HL-60 (cell line): Measurements from ENCODE around the gene FSTL5.

Experiments
- DNase-seq, 2 experiments: peaks; one replicate each; pipeline ENCODE4 v3.0.0-alpha.2; 2010 to 2020; ENCODE audit warnings: low read depth in 1 of 2, low spot score in 1 of 2
- H3K27ac ChIP-seq: fragments of 250-450 bp; sonication (Bioruptor Pico); replicated peaks from 2 replicates; pipeline ENCODE4 v1.5.1; 2020; ENCODE audit warnings: mild to moderate bottlenecking, moderate library complexity
- H3K27me3 ChIP-seq: fragments of 250-450 bp; sonication (Bioruptor Pico); 2 replicates; pipeline ENCODE4 v1.5.1; 2021; ENCODE audit warnings: mild to moderate bottlenecking, moderate library complexity; ENCODE audit not compliant: insufficient read depth, poor library complexity, severe bottlenecking
- H3K4me3 ChIP-seq: replicated peaks from 2 replicates; pipeline ENCODE4 v1.5.1; 2011; ENCODE audit warnings: mild to moderate bottlenecking, control low read depth, low read length; ENCODE audit not compliant: insufficient read depth
- CTCF ChIP-seq: IDR thresholded peaks from one replicate; pipeline ENCODE4 v1.5.1; 2011; ENCODE audit warnings: low read length, control low read depth, inconsistent platforms; ENCODE audit not compliant: insufficient read depth
- GABPA ChIP-seq: IDR thresholded peaks from 2 replicates; pipeline ENCODE4 v1.6.1; 2012; ENCODE audit warnings: low read depth
- POLR2AphosphoS5 ChIP-seq: IDR thresholded peaks from 2 replicates; pipeline ENCODE4 v1.6.1; 2012; ENCODE audit warnings: low read depth
- SPI1 ChIP-seq: IDR thresholded peaks from 2 replicates; pipeline ENCODE4 v1.6.1; 2012; ENCODE audit warnings: low read depth, mild to moderate bottlenecking, borderline replicate concordance
- TF ChIP-seq, protein P1 (sequence below): IDR thresholded peaks from 2 replicates; pipeline ENCODE4 v1.6.1; 2012; ENCODE audit warnings: low read depth; ENCODE audit not compliant: insufficient replicate concordance

Gene FSTL5

GRCh38 chr4:162116095-162116779, 47.6 kb downstream of the FSTL5 start:
- no peak for TF ChIP-seq POLR2AphosphoS5
- TF ChIP-seq GABPA, result no peak
- no peak for TF ChIP-seq SPI1
- TF ChIP-seq CTCF, result no peak
- TF ChIP-seq, protein P1, sequence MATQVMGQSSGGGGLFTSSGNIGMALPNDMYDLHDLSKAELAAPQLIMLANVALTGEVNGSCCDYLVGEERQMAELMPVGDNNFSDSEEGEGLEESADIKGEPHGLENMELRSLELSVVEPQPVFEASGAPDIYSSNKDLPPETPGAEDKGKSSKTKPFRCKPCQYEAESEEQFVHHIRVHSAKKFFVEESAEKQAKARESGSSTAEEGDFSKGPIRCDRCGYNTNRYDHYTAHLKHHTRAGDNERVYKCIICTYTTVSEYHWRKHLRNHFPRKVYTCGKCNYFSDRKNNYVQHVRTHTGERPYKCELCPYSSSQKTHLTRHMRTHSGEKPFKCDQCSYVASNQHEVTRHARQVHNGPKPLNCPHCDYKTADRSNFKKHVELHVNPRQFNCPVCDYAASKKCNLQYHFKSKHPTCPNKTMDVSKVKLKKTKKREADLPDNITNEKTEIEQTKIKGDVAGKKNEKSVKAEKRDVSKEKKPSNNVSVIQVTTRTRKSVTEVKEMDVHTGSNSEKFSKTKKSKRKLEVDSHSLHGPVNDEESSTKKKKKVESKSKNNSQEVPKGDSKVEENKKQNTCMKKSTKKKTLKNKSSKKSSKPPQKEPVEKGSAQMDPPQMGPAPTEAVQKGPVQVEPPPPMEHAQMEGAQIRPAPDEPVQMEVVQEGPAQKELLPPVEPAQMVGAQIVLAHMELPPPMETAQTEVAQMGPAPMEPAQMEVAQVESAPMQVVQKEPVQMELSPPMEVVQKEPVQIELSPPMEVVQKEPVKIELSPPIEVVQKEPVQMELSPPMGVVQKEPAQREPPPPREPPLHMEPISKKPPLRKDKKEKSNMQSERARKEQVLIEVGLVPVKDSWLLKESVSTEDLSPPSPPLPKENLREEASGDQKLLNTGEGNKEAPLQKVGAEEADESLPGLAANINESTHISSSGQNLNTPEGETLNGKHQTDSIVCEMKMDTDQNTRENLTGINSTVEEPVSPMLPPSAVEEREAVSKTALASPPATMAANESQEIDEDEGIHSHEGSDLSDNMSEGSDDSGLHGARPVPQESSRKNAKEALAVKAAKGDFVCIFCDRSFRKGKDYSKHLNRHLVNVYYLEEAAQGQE, result no peak
- Histone ChIP-seq H3K4me3 (no peak overlapping the region), H3K27ac (no peak overlapping the region), H3K27me3 (no peaks in the 10 kb centered on the region)
- DNase-seq, result no peak

DNA sequence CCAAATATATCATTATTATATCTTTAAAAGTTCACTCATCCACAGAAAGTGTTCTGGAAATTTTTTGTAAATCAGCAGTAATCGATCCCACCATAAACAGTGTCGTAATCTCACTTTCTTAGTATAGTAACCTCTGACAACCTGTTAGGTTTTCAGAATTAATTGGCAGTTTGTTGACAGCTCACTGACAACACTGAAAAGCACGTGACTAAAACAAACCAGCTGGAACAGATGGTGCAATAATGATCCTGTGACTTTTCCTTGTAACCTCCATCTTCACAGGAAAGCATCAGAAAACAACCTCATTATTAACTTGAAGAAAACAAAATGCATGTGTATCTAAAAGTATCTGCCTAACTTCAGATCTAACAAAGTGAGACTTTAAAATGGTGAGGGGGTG, 48.5 kb downstream of the FSTL5 start:
- DNase-seq, result no peak

DNA sequence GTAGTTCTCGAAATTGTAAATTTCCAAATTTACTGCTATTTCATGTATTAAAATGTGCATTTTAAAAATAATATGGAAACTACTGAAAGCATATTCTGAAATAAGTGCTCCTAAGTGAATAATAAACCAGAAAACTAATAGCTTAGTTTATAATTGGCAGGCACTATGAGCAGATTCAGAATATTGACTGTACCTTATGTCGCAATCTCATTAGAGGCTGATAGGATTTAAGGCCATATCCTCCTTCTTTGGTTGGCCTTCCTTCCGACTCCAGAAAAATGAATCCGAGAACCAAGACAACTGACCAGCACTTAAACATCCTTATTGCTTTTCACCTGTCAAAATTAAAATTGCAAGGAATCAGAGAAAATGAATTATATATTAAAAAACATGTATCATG, 52.7 kb downstream of the FSTL5 start:
- TF ChIP-seq, protein P1, result no peak
- TF ChIP-seq POLR2AphosphoS5 (no peak), CTCF (no peak), SPI1 (no peak), GABPA (no peak)
- no peak for DNase-seq

More for the DNA sequence above, 48.5 kb downstream of the FSTL5 start:
- TF ChIP-seq GABPA (no peak), SPI1 (no peak), POLR2AphosphoS5 (no peak), CTCF (no peak)
- TF ChIP-seq, protein P1, result no peak
- Histone ChIP-seq H3K27me3 (no peaks in the 10 kb centered on the region), H3K4me3 (no peak overlapping the region), H3K27ac (no peak overlapping the region)

More for the DNA sequence above, 52.7 kb downstream of the FSTL5 start:
- H3K27me3 ChIP-seq, result no peaks in the 10 kb centered on the region
- no peak overlapping the region for H3K27ac ChIP-seq
- no peak overlapping the region for H3K4me3 ChIP-seq
